ENCODE results near the gene CCL11. TPM values are rescaled to one million over a fixed set of nuclear protein-coding genes. Genes with fewer than 3 reads are reported as not detected.

The CCL11 gene
- total RNA-seq, 1 donor from 2014 or later, result not detected

DNA sequence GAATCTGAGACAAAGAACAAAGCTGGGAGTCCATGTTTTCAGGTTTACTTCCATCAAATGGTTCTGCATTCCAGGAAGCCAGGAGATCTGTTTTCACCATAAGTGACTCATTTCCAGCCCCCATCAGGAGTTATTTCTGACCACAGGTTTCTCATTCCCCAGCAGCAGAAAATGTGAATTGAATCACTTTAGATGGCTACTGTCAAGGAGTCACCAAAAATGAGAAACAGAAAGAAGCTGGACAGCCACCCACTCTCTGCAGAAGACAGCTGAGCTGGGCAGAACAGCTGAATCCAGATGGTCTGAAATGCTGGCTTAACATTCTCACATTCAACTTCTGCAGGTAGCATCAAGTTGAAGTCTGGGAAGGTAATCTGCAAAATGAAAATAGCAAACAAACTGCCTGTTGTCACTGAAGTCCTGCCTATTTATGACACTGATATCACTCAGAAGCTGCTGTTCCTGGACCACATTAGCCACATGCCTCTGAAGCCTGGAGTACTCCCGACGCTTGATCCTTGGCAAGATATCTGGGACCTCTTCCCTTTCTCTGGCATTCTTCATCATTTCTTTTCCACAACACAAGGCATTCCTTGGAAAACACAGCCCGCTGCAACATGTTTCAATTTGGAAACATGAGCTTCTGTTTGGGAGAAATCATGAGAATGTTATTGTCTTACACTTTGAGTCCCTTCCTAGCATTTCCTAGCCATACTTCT lies 15.3 kb downstream of the CCL11 start:
- no peaks in the 10 kb centered on the region for H3K9me3 Mint-ChIP-seq (ENCODE audit: unreplicated experiment)

GRCh38 chr17:34301986-34302385 lies 16.4 kb downstream of the CCL11 start:
- no peaks in the 10 kb centered on the region for H3K36me3 Mint-ChIP-seq (ENCODE audit: low read depth, unreplicated experiment)
- no peak overlapping the region for H3K27ac Mint-ChIP-seq (ENCODE audit: unreplicated experiment)
- H3K4me3 Mint-ChIP-seq (ENCODE audit: unreplicated experiment), result no peak overlapping the region
- DNase-seq (ENCODE audit: low spot score), result no peak
- no peak for TF ChIP-seq CTCF (IDR thresholded peaks at IDR 0.05; ENCODE audit: unreplicated experiment)
- peaks cover 22% of the 10 kb centered on the region for H3K4me1 Mint-ChIP-seq (ENCODE audit: unreplicated experiment)
- H3K9me3 Mint-ChIP-seq (ENCODE audit: unreplicated experiment), result no peaks in the 10 kb centered on the region
- H3K27me3 Mint-ChIP-seq (ENCODE audit: unreplicated experiment), result no peaks in the 10 kb centered on the region

More for the DNA sequence above, 15.3 kb downstream of the CCL11 start:
- no peaks in the 10 kb centered on the region for H3K36me3 Mint-ChIP-seq (ENCODE audit: low read depth, unreplicated experiment)
- no peak for TF ChIP-seq CTCF (IDR thresholded peaks at IDR 0.05; ENCODE audit: unreplicated experiment)
- peak overlapping the region; percentile 17 for H3K27ac Mint-ChIP-seq (ENCODE audit: unreplicated experiment)
- no peaks in the 10 kb centered on the region for H3K27me3 Mint-ChIP-seq (ENCODE audit: unreplicated experiment)
- H3K4me1 Mint-ChIP-seq (ENCODE audit: unreplicated experiment), result peaks cover 22% of the 10 kb centered on the region
- no peak for DNase-seq (ENCODE audit: low spot score)
- H3K4me3 Mint-ChIP-seq (ENCODE audit: unreplicated experiment), result no peak overlapping the region

DNA sequence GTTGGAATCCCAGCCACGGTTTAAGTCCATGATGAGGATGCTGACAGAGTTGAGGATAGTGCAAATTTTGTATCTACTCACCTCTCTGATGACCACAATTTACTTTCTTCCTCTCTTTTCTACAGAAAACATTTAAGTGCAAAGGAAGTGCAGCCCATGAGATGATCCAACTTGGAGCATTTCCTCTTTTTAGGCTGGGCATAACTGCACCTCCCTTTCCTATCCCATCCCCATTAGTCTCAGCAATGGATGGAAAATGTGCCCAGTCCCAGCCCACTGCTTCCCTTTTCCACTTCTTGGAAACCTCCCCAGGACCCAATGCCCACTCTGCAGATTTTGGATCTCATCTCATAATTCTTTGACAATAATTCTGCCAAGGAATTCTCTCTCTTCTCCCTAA lies 17.1 kb downstream of the CCL11 start:
- no peaks in the 10 kb centered on the region for H3K27me3 Mint-ChIP-seq (ENCODE audit: unreplicated experiment)
- no peaks in the 10 kb centered on the region for H3K36me3 Mint-ChIP-seq (ENCODE audit: low read depth, unreplicated experiment)
- no peak for TF ChIP-seq CTCF (IDR thresholded peaks at IDR 0.05; ENCODE audit: unreplicated experiment)
- H3K9me3 Mint-ChIP-seq (ENCODE audit: unreplicated experiment), result no peaks in the 10 kb centered on the region
- H3K4me3 Mint-ChIP-seq (ENCODE audit: unreplicated experiment), result no peak overlapping the region
- no peak for DNase-seq (ENCODE audit: low spot score)
- H3K4me1 Mint-ChIP-seq (ENCODE audit: unreplicated experiment), result peaks cover 22% of the 10 kb centered on the region
- H3K27ac Mint-ChIP-seq (ENCODE audit: unreplicated experiment), result no peak overlapping the region

- no peak overlapping the region for H3K4me3 Mint-ChIP-seq (ENCODE audit: unreplicated experiment)
- no peaks in the 10 kb centered on the region for H3K36me3 Mint-ChIP-seq (ENCODE audit: low read depth, unreplicated experiment)
- H3K27me3 Mint-ChIP-seq (ENCODE audit: unreplicated experiment), result no peaks in the 10 kb centered on the region
- H3K27ac Mint-ChIP-seq (ENCODE audit: unreplicated experiment), result no peak overlapping the region
- H3K4me1 Mint-ChIP-seq (ENCODE audit: unreplicated experiment), result peaks cover 17% of the 10 kb centered on the region
- H3K9me3 Mint-ChIP-seq (ENCODE audit: unreplicated experiment), result no peaks in the 10 kb centered on the region
- no peak for TF ChIP-seq CTCF (IDR thresholded peaks at IDR 0.05; ENCODE audit: unreplicated experiment)
- no peak for DNase-seq (ENCODE audit: low spot score)
These were observed 18.1 kb downstream of the CCL11 start for GRCh38 chr17:34303606-34304005.

DNA sequence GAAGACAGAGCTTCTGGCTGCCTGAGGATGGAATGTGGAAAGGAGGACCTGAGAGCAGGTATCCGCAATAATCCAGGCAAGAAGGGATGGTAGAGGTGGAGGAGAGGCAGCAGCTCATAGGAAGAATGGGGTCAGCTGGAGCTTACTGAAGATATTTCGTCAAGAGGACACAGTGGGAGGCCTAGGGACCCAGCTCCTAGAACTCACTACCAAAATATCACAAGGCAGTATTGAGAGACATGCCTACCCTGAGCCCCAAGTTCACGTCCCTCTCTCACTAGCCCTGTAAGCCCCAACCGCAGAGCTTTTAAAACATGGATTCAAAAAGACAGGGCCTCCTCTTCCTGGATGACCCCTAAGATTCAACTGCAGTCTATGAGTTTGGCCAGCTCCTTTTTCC lies 19.5 kb downstream of the CCL11 start:
- no peak for DNase-seq (ENCODE audit: low spot score)
- no peaks in the 10 kb centered on the region for H3K9me3 Mint-ChIP-seq (ENCODE audit: unreplicated experiment)
- H3K4me1 Mint-ChIP-seq (ENCODE audit: unreplicated experiment), result peaks cover 11% of the 10 kb centered on the region
- TF ChIP-seq CTCF (IDR thresholded peaks at IDR 0.05; ENCODE audit: unreplicated experiment), result no peak
- H3K36me3 Mint-ChIP-seq (ENCODE audit: low read depth, unreplicated experiment), result no peaks in the 10 kb centered on the region
- H3K4me3 Mint-ChIP-seq (ENCODE audit: unreplicated experiment), result no peak overlapping the region
- no peak overlapping the region for H3K27ac Mint-ChIP-seq (ENCODE audit: unreplicated experiment)
- no peaks in the 10 kb centered on the region for H3K27me3 Mint-ChIP-seq (ENCODE audit: unreplicated experiment)

Measured in endothelial cell (in vitro differentiated cells).